ENCODE results near the gene F7. TPM values are rescaled to one million over a fixed set of nuclear protein-coding genes. Genes with fewer than 3 reads are reported as not detected.

Gene F7
- total and polyA plus RNA-seq, 9 of the 15 experiments (the other 6 are each of a cell fraction or from before 2014, with no cell fraction given) = not detected

DNA sequence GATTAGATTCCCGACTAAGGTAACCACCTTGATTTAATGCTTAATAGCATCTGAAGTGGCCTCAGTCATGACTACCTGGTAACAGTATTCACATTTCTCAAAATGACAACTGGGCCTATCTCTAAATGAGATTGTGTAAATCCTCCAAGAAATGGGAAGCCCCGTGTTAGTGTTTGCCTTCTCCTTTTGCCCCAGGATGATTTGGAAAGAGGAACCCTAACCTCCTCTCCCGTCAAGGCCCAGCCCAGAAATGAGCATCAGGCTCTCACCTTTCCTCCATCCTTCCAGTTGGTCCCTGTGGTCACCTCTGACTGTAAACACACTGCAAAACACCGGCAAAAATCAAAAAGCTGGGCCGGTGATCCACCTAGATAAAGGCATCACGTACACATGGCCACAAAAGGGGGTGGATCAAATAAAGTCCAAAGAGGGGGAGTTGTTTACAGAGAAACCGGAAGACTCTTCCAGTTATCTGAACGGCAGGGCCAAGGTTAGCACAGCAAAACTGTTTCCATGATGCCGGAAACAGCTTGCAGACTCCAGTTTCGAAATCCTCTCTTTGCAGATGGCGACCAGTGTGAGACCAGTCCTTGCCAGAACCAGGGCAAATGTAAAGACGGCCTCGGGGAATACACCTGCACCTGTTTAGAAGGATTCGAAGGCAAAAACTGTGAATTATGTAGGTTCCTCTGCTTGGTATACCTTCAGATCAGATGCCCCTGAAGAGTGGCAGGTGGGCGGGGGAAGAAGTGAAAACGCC lies 33.4 kb downstream of the F7 start:
- Histone ChIP-seq H3K27ac (ENCODE audit: extremely low read depth, low read depth, low read length) (no peak overlapping the region), H3K4me1 (replicated peaks in 1 of 2; ENCODE audit: control insufficient read depth in 2 of 2, insufficient read depth in 2 of 2, low read length in 2 of 2) (peaks cover 5 to 11% of the 10 kb centered on the region in 2 experiments; a peak in 3 of 5 replicates), H3K36me3 (ENCODE audit: control insufficient read depth, insufficient read depth, low read length) (no peaks in the 10 kb centered on the region), H3K4me3 (no peak overlapping the region; the same call in 1 of the 2 replicates), H3K9me1 (ENCODE audit: control insufficient read depth, insufficient read depth, low read length) (no peaks in the 10 kb centered on the region), H3K9ac (ENCODE audit: insufficient read depth in 1 of 2, low read depth in 2 of 2, low read length in 2 of 2) (peak overlapping the region in 1 of 2 experiments; percentile 9; a peak in 2 of 4 replicates), H2AFZ (ENCODE audit: low read depth, low read length) (peak overlapping the region; percentile 89), H3K4me2 (ENCODE audit: insufficient read depth, low read length) (peak overlapping the region; percentile 62), H3K79me2 (ENCODE audit: control insufficient read depth, insufficient read depth, low read length) (no peaks in the 10 kb centered on the region), H3K27me3 (ENCODE audit: control insufficient read depth in 2 of 2, insufficient read depth in 2 of 2, low read length in 2 of 2) (peaks cover 4 to 11% of the 10 kb centered on the region in 2 experiments; a peak in 4 of 5 replicates), H3K9me3 (replicated peaks; ENCODE audit: control insufficient read depth, insufficient read depth, low read depth, low read length) (no peaks in the 10 kb centered on the region), H4K20me1 (replicated peaks; ENCODE audit: control insufficient read depth, insufficient read depth, low read length) (no peaks in the 10 kb centered on the region)
- in situ Hi-C loops (cut with MboI) = no loop called here
- peak; percentile 62 for FAIRE-seq
- DNase-seq (ENCODE audit: extremely low read depth in 1 of 4, low spot score in 3 of 4) = peak in 2 of 4 experiments; percentile 37 to 44
- ChIA-PET CTCF (ENCODE audit: low intra/inter-chr PET ratio) (no interaction called here), POLR2A (interaction anchor here (0.6 to 0.8 kb wide), 3 partner anchors 17 to 178 kb away, joined by 3 read pairs; partner anchors contain the start of genes CUL4A and F10)
- WGBS (ENCODE audit: insufficient coverage, low coverage, missing lambda C conversion rate) = 12% methylated on average over 16 of the region's 16 CpGs
- intact Hi-C loops (cut with micrococcal nuclease) = no loop called here
- no TSS peak for BruUV-seq (replicated peaks)
- ATAC-seq = peak; percentile 82
- TF ChIP-seq, protein P1, sequence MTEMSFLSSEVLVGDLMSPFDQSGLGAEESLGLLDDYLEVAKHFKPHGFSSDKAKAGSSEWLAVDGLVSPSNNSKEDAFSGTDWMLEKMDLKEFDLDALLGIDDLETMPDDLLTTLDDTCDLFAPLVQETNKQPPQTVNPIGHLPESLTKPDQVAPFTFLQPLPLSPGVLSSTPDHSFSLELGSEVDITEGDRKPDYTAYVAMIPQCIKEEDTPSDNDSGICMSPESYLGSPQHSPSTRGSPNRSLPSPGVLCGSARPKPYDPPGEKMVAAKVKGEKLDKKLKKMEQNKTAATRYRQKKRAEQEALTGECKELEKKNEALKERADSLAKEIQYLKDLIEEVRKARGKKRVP (CRISPR knock-in tag; IDR thresholded peaks at IDR 0.05) = peak; percentile 55; the same call in 1 of the 2 replicates
- TF ChIP-seq FOXA3 (CRISPR knock-in tag; conservative IDR thresholded peaks at IDR 0.05 in 1 of 2, IDR thresholded peaks at IDR 0.05 in 1 of 2) (peak in 1 of 2 experiments; percentile 61; a peak in 2 of 4 replicates), SPI1 (IDR thresholded peaks at IDR 0.05; ENCODE audit: borderline replicate concordance, low read depth, low read length) (peak; percentile 36; the same call in 1 of the 2 replicates), CREB1 (IDR thresholded peaks at IDR 0.05) (no peak), CREB1 (CRISPR knock-in tag; IDR thresholded peaks at IDR 0.05) (no peak), ETV1 (tag; conservative IDR thresholded peaks at IDR 0.05; ENCODE audit: low read depth) (peak; percentile 87), HIVEP1 (CRISPR knock-in tag; IDR thresholded peaks at IDR 0.05) (0 out of 2 replicates have a peak, but pooled peaks have one; percentile 20), TEAD1 (CRISPR knock-in tag; IDR thresholded peaks at IDR 0.05) (peak in 1 of 2 experiments; percentile 47; a peak in 1 of 4 replicates), YY1 (IDR thresholded peaks at IDR 0.05; ENCODE audit: borderline replicate concordance in 1 of 3, control insufficient read depth in 1 of 3, extremely low read depth in 1 of 3, insufficient read depth in 3 of 3, insufficient read length in 1 of 3, insufficient replicate concordance in 2 of 3, low read depth in 1 of 3, low read length in 2 of 3) (peak in 1 of 3 experiments; percentile 23), ZNF785 (CRISPR knock-in tag; IDR thresholded peaks at IDR 0.05) (no peak), ZKSCAN8 (CRISPR knock-in tag; IDR thresholded peaks at IDR 0.05) (peak; percentile 69; the same call in 1 of the 2 replicates), NR2C1 (IDR thresholded peaks at IDR 0.05) (no peak), NR2C1 (tag; IDR thresholded peaks at IDR 0.05) (peak; percentile 33; the same call in 1 of the 2 replicates), RFX5 (IDR thresholded peaks at IDR 0.05; ENCODE audit: low read depth, low read length) (no peak), FOXK2 (conservative IDR thresholded peaks at IDR 0.05 in 1 of 2, IDR thresholded peaks at IDR 0.05 in 1 of 2; ENCODE audit: low read depth in 2 of 2) (peak; percentile 82 to 86), ZNF354B (CRISPR knock-in tag; IDR thresholded peaks at IDR 0.05) (0 out of 2 replicates have a peak, but pooled peaks have one; percentile 14), ZNF134 (CRISPR knock-in tag; conservative IDR thresholded peaks at IDR 0.05) (no peak; the same call in 1 of the 2 replicates)
- TF ChIP-seq, protein P2, sequence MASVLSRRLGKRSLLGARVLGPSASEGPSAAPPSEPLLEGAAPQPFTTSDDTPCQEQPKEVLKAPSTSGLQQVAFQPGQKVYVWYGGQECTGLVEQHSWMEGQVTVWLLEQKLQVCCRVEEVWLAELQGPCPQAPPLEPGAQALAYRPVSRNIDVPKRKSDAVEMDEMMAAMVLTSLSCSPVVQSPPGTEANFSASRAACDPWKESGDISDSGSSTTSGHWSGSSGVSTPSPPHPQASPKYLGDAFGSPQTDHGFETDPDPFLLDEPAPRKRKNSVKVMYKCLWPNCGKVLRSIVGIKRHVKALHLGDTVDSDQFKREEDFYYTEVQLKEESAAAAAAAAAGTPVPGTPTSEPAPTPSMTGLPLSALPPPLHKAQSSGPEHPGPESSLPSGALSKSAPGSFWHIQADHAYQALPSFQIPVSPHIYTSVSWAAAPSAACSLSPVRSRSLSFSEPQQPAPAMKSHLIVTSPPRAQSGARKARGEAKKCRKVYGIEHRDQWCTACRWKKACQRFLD (CRISPR knock-in tag; IDR thresholded peaks at IDR 0.05) = peak; percentile 50; the same call in 1 of the 2 replicates
